H1 (cell line): ENCODE results near the gene NUFIP2. TPM values are rescaled to one million over a fixed set of nuclear protein-coding genes. Genes with fewer than 3 reads are reported as not detected.

Experiments
- polyA plus RNA-seq, 7 experiments: library from polyadenylated mRNA; depleted of rRNA in 3 of 7; stranded (reverse) in 5 of 7; unstranded in 2 of 7; fragments of >200 nt in 5 of 7; fragments of 200-250 nt in 2 of 7; gene quantifications; 1 replicate in 5 of 7; 2 replicates in 1 of 7; 4 replicates in 1 of 7; pipeline versions ENCODE4 v1.2.1 to v1.2.3, GENCODE V29; 2011 to 2013; ENCODE audit warnings: missing spikeins in 2 of 7, mixed read lengths in 2 of 7
- total RNA-seq: library from RNA; stranded (reverse); fragmentation: NEBNext Ultra II Directional; extraction: Animal tissue kit (Norgen Biotek cat#: 25700); gene quantifications from 2 replicates; pipeline ENCODE4 v1.2.1, GENCODE V29; 2021
- TF ChIP-seq, protein P1 (sequence below): fragments of 300-600 bp; sonication (generic); IDR thresholded peaks from 2 replicates; pipeline ENCODE4 v1.7.1; 2012; ENCODE audit warnings: low read length, moderate library complexity, mild to moderate bottlenecking, inconsistent platforms; ENCODE audit not compliant: insufficient replicate concordance

Gene NUFIP2
- total and polyA plus RNA-seq, 2 of the 8 experiments (the other 6 are each of a cell fraction or from before 2014, with no cell fraction given), result 65.9 to 118 TPM

DNA sequence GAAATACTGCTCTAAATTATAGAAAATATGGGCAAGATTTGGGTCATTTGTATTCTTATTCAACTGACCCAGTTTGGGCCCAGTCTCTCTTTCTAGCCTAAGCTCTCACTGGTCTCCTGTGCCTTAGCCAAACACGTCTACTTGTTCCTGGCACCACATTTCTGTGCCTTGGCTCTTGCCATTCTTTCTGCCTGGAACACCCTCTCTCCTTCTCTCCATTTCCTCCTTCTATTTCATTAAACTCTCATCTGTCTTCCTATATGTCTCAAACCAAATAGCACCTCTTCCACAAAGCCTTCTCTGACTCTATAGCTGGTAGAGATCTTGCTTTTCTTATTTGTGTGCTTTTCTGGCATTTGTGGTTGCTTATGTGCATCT lies 37.7 kb upstream of the NUFIP2 start (continued):
- TF ChIP-seq, protein P1, sequence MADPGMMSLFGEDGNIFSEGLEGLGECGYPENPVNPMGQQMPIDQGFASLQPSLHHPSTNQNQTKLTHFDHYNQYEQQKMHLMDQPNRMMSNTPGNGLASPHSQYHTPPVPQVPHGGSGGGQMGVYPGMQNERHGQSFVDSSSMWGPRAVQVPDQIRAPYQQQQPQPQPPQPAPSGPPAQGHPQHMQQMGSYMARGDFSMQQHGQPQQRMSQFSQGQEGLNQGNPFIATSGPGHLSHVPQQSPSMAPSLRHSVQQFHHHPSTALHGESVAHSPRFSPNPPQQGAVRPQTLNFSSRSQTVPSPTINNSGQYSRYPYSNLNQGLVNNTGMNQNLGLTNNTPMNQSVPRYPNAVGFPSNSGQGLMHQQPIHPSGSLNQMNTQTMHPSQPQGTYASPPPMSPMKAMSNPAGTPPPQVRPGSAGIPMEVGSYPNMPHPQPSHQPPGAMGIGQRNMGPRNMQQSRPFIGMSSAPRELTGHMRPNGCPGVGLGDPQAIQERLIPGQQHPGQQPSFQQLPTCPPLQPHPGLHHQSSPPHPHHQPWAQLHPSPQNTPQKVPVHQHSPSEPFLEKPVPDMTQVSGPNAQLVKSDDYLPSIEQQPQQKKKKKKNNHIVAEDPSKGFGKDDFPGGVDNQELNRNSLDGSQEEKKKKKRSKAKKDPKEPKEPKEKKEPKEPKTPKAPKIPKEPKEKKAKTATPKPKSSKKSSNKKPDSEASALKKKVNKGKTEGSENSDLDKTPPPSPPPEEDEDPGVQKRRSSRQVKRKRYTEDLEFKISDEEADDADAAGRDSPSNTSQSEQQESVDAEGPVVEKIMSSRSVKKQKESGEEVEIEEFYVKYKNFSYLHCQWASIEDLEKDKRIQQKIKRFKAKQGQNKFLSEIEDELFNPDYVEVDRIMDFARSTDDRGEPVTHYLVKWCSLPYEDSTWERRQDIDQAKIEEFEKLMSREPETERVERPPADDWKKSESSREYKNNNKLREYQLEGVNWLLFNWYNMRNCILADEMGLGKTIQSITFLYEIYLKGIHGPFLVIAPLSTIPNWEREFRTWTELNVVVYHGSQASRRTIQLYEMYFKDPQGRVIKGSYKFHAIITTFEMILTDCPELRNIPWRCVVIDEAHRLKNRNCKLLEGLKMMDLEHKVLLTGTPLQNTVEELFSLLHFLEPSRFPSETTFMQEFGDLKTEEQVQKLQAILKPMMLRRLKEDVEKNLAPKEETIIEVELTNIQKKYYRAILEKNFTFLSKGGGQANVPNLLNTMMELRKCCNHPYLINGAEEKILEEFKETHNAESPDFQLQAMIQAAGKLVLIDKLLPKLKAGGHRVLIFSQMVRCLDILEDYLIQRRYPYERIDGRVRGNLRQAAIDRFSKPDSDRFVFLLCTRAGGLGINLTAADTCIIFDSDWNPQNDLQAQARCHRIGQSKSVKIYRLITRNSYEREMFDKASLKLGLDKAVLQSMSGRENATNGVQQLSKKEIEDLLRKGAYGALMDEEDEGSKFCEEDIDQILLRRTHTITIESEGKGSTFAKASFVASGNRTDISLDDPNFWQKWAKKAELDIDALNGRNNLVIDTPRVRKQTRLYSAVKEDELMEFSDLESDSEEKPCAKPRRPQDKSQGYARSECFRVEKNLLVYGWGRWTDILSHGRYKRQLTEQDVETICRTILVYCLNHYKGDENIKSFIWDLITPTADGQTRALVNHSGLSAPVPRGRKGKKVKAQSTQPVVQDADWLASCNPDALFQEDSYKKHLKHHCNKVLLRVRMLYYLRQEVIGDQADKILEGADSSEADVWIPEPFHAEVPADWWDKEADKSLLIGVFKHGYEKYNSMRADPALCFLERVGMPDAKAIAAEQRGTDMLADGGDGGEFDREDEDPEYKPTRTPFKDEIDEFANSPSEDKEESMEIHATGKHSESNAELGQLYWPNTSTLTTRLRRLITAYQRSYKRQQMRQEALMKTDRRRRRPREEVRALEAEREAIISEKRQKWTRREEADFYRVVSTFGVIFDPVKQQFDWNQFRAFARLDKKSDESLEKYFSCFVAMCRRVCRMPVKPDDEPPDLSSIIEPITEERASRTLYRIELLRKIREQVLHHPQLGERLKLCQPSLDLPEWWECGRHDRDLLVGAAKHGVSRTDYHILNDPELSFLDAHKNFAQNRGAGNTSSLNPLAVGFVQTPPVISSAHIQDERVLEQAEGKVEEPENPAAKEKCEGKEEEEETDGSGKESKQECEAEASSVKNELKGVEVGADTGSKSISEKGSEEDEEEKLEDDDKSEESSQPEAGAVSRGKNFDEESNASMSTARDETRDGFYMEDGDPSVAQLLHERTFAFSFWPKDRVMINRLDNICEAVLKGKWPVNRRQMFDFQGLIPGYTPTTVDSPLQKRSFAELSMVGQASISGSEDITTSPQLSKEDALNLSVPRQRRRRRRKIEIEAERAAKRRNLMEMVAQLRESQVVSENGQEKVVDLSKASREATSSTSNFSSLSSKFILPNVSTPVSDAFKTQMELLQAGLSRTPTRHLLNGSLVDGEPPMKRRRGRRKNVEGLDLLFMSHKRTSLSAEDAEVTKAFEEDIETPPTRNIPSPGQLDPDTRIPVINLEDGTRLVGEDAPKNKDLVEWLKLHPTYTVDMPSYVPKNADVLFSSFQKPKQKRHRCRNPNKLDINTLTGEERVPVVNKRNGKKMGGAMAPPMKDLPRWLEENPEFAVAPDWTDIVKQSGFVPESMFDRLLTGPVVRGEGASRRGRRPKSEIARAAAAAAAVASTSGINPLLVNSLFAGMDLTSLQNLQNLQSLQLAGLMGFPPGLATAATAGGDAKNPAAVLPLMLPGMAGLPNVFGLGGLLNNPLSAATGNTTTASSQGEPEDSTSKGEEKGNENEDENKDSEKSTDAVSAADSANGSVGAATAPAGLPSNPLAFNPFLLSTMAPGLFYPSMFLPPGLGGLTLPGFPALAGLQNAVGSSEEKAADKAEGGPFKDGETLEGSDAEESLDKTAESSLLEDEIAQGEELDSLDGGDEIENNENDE, result no peak
